Fibroblast of skin of left quadriceps (primary cell): ENCODE results near the gene CFAP100.
A peak's percentile ranks its signal among the peaks of the same experiment; 100 is the strongest.

Experiments
- DNase-seq, 2 experiments: peaks; one replicate each; pipeline ENCODE4 v3.0.0-alpha.2; 2013; ENCODE audit warnings: low read depth in 2 of 2

Gene CFAP100

DNA sequence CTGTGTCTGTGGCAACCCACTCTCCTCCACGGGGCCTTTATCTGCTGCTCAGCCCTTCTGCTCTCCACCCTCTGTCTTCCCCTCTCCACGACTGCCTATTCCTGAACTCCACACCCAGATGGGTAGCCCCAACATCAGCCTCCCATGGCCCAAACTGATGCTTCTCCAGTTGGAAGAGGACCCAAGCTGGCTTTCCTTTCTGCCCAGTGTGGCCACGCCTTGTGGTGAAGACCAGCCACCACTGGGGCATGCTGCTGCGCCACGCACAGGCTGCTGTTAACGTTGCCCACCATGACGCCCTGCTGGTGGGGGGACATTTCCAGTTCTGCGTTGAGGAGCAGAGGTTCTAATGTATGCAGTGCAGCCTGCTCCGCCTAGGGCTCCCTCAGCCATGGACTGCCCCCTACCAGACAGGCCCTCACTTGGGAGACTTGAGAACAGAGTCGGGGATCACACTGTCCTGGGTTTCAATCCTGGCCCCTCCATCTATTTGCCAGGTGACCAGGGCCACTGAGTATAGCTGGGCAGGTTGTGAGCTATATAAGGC, 26.9 kb downstream of the CFAP100 start:
- DNase-seq = no peak

DNA sequence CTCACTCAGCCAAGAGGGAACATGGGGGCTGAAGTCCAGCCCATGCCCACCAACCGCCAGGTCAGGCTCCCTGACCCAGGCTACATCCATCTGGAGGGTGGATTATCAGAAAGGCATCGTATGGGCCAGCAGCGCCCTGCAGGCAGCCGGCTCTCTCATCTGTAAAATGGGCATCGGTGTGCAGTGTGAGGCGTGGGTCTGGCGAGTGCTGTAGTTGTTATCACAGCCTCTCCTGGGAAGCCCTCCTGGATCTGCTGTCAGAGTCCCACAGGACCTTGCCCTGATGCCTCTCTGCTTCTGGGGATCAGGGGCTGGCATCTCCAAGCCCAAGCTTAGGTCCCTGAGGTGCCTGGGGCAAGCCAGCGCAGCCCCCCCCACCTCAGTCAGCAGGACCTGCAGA, 27.4 kb downstream of the CFAP100 start:
- no peak for DNase-seq

DNA sequence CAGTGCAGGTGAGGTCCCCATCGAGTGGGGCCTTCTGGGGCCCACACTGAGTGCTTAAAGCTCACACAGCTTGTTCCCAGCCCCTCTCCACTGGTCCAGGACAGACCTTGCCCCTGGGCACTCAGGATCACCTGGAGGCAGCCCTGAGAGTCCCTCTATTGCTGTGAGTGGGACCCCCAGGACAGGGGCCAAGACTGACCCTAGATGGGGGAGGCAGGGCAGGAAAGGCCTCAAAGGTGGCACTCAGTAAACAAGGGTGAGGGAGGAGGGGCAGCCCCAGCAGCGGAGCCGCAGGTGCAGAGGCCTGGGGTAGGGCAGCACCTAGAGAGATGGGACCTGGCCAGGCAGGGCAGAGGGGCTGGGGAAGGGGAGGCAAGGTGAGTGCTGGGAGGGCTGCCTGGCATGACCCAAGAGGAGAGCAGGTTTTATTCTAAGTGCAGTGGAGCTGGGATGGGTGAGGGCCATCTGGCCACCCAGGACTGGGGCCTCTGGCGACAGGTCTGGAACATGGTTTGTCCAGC, 27.9 kb downstream of the CFAP100 start:
- DNase-seq = no peak

DNA sequence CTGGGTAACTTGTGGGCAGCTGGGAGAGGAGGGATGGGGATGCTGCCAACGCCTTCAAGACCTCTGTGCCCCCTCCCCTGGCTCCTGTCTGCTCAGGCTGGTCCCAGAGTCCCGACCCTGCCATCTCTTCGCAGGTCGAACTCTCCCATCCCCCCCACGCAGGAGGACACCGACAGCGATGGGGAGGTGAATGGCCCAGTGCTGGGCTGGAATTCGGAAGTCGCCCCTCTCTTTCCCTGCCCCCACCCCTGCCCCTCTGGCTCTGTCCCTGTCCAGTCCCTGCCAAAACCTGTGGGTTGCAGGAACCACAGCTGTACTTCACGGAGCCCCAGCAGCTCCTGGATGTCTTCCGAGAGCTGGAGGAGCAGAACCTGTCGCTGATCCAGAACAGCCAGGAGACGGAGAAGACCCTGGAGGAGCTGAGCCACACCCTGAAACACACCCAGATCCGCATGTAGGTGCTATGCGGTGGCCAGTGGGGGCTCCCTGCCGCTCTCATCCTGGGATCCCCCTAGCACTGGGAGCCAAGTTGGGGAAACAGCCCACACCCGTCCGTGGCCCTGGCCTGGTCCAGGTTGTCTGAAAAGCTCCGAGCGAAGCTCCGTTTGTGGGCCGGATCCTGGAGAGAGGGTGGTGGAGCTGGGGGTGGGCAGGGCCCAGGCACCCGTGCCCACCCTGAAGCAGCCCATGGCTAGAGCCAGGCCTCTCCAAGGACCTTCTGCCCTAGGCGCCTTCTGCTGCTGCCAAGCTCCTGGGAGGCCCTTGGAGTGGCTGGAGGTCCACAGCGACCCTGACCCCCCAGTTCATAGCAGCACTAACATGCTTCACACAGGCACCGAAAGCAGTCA, 28.7 kb downstream of the CFAP100 start:
- DNase-seq = no peak

DNA sequence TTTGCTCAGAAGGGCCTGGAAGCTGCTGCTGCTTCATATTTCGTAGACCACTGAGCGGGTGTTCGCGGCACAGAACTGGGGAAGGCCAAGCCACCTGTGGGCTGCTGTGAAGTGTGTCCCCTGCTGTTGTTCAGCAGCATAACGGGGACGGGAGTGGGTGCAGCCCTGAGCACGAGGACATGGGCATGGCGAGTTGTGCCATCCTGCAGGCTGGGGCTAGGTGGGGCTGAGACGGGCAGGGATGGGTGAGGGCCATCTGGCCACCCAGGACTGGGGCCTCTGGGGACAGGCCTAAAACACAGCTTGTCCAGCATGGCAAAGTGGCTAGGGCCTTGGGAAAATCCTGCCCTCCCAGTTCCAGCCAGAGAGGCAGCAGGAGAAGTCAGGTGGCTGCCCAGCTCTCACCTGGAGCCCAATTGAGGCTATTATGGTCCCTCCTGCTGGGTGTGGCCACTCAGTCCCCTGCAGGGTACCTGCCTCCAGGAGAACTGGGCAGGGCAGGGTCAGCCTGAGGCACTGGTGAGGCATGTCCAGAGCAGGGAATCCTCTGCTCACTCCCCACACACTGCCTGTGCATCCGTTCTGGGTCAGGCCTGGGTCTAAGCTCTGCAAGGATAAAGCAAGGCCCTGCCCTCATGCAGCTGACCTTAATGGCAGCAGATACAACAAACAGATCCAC, 29.5 kb downstream of the CFAP100 start:
- DNase-seq = no peak

DNA sequence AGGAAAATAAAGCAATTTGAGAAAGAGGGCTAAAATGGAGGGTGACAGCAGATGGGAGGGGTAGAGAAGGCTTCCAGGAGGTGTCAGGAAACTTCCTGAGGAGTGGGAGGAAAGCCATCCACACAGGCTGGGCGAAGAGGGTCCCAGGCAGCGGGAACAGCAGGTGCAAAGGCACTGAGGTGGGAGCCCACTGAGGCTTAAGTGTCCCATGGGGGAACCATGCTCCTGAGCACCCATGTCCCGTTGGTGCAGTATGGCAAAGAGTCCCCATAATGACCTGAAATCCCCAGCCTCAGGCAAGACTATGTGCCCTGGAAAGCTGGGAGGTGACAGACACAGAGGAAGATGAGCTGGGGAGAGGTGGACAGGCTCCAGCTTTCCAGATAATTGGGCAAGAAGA, 30.0 kb downstream of the CFAP100 start:
- DNase-seq = no peak

DNA sequence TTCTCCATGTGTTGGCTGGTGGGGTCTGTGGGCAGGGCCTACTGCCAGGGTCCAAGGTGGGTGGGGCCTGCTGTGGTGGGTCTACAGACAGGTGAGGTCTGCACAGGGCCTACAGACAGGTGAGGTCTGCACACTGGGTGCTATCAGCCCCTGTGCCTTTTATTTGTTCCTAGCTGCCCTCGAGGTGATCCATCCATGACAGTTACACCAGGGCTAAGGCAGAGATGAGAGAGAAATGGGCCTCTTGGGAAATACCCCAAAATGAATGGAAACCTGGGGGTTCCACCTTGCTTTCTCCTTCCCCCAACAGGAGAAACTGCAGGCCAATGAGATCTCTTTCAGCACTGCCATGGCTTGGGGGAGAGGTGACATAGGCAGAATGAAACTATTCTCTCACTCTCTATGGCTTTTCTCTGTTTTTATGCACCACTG, 36.4 kb downstream of the CFAP100 start:
- no peak for DNase-seq

DNA sequence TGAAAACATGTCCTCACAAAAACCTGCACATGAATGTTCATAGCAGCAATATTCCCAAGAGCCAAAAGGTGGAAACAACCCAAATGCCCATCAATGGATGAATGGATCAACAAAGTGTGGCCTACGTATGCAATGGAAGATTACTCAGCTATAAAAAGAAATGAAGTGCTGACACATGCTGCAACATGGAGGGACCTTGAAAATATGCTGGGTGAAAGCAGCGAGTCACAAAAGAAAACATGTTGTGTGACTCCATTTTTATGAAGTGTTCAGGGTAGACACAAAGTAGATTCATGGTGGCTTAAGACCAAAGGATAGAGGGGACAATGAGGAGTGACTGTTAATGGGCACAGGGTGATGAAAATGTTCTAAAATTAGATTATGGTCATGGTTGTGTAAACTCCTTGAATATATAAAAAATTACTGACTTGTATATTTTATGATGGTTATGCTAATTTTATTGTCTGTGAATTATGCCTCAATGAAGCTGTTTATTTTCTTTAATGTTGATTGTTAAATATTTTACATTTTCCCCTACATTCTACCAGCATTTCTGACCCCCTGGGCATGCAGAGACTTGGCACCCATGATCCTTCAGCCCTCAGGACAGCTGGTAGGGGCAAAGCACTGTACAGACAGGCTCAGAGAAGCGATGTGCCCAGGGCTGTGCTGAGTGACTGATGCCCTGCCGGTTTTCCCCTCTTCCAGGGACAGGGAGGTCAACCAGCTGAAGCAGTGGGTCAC, 37.8 kb downstream of the CFAP100 start:
- peak; percentile 5 to 8 for DNase-seq

DNA sequence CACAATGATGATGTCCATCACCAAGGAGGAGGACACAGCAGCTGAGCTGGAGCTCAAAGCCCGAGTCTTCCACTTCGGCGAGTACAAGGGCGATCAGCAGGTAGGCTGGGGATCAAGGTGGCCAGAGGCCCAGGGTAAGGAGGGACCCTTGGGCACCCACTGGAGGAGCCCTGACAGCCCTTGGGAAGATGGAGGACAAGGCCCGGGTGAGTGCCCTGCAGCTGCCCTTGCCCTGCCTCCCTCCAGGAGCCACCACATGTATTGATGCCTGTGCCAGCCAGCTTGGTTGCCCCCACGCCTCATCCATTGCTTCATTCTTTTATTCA, 38.4 kb downstream of the CFAP100 start:
- DNase-seq = no peak

DNA sequence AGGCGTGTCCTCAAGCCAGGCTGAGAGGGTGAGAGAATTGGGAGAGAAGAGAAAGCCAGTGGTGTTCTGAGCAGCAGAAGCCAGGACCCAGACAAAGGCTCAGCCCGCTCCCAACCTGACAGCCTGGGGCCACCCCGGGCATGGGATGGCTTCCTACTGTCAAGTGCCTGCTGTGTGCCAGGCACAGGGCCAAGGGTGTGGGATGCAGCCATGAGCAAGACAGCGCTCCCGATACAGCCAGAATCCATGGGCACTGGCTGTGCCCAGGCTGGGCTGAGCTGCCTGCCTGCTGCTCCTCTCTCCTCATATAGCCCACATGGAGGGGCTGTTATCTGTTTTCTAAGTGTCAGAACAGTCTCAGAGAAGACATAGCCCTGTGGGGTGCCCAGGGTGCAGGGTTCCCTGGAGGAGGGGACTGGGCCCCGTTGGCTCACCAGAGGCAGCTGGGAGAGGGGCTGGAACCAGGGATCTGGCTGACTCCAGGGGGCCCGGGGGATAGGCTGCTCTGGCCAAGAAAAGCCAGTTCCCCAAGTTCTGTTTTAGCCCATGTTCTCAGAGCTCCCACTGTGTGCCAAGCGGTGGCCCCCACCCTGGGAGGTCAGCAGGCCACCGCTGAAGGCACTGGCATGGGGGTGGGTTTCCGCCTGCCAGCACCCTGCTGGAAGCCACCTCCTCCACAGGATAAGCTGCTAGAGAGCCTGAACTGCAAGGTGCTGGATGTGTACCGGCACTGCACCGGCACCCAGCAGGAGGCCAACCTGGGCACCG, 39.0 kb downstream of the CFAP100 start:
- no peak for DNase-seq

DNA sequence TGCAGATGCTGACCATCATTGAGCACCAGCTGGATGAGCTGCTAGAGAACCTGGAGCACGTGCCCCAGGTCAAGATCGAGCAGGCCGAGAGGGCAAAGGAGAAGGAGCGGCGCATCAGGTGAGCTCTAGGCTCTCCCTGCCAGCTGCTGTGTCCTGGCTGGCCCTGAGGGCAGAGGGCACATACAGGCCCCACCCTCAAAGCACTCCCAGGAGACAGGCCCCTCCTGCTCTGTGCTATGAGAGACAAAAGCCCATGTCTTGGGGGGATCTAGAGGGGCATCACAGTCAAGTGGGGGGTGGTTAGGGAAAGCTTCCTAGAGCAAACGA, 39.5 kb downstream of the CFAP100 start:
- DNase-seq = no peak

DNA sequence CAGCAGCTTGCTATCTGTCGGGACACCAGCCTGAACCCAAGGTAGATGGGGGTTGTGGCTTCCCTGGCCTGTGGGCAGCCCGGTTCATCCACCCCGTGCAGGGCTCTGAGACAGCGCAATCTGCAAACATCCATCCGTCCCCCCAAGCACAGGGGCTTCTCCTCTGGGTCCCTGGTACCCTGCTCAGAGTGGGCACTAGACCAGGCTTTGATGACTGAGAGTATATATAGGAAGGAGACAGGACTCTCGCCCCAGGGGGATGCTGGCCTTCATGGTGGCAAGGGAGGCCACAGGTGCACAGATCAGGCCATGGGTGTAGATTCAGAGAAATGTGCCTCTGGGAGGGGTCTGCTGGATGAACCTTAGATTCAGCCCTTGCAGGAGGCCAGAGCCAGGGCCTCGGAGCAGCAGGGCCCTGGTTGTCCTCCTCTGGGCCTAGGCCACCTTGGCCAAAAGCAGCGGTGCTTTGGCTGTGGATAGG, 40.3 kb downstream of the CFAP100 start:
- DNase-seq = no peak

DNA sequence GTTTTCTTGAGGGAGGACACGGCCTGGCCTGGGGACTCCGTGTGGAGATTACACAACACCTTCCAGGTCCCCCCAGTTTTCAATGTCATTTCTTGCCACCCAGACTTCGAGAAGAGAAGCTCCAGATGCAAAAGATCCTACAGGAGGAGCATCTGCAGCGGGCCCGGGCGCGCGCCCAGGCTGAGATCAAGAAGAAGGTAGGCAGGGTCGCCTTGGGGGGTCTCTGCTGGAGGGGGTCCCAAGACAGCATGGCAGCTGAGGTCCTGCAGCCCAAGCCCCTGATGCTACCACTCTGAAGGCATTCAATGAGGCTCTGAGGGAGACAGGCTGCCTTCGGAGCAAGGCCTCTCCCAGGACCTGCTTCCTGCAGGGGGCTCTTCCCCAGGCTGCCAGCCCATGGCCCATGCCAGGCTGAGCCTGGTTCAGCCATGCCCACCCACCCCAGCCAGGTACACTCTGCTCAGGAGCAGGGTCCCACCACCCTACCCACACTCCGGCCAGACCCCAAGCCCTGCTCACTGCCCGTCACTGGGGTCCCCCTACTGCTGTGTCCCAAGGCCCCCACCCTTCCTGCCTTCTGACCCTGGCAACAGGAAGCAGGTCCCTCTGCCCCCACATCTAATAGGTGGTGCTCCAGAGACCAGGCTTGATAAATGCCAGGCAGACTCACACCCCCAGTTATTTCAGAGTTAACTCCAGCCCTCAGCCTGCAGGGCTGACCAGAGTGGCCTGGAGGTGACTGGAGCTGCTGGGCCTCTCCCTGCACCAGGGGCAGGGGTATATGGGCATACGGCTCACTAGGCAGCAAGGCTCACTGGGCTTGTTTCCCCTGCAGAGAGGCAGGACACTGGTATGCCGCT, 41.0 kb downstream of the CFAP100 start:
- no peak for DNase-seq

DNA sequence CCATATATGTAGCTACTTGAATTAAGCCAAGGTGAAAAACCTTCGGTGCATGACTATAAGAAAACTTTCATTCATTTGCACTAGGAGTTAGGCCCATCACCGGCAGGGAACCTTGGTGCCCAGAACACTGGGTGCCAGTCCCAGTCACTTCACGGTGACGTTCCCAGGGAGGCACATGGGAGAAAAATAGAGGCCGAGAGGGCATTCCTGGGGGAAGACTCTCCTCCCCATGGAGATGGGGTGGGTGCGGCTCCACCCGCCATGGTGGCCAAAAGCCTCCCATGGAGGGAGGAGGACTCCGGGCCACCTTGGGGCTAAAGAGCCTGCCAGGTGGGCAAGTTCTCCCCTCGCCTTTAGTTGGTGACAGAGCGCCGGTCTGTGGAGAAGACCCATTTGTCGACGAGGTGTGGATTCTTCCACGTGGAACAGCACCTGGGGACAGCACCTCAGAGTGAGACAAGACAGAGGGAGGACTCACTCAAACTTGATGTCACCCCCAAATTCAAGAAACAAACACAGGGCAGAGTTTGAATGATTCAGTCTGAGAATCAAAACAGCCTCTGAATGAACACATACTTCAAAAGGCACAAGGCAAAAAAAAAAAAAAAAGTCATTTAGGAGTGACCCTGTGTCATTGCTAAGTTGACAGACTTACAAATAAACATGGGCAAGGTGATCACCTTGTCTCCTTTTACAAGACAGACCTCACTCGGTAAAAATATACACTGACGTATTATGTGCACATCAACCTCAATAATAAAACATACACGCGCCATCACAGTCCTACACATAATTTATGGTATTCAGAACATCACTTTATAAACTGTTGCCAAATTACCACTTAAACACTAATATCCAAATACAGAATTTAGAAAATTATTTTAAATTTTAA, 42.4 kb downstream of the CFAP100 start:
- DNase-seq = no peak

DNA sequence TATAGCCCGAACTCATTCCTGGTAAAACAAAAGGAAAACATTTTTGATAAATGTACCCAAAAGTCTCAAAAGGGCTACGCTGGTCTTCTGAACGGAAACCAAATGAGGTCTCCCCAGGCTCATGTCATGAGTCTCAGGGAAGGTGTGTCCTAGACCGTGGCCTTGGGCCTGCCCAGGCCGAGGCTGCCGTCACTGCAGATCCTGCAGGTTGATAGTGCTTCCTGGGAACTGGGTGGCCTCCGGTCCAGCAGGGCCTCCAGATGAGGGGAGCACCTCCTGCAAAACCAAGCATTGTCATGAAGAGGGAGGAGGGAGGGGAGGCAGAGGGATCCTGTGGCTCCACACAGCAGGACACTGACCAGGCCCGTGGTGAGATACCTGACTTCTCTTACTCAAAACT, 43.5 kb downstream of the CFAP100 start:
- DNase-seq = no peak

DNA sequence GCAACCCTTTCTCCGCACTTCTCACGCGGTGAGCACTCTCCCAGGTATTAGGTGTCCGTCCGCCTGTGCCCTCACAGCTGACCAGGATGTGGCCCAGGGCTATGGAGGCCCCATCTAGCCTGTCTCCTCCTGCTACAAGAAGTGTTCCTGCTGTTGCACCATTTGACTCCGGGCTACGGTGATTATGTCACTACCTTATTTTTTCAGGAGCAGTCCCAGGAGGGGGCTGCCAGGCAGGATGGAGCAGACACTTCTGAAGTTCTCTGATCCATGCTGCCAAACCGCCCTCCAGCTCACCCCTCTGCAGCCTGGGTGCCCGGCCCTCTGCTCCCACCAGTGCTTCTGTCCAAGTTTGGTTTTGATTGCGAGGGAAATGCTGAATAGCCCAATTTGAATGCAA, 44.0 kb downstream of the CFAP100 start:
- DNase-seq = no peak

DNA sequence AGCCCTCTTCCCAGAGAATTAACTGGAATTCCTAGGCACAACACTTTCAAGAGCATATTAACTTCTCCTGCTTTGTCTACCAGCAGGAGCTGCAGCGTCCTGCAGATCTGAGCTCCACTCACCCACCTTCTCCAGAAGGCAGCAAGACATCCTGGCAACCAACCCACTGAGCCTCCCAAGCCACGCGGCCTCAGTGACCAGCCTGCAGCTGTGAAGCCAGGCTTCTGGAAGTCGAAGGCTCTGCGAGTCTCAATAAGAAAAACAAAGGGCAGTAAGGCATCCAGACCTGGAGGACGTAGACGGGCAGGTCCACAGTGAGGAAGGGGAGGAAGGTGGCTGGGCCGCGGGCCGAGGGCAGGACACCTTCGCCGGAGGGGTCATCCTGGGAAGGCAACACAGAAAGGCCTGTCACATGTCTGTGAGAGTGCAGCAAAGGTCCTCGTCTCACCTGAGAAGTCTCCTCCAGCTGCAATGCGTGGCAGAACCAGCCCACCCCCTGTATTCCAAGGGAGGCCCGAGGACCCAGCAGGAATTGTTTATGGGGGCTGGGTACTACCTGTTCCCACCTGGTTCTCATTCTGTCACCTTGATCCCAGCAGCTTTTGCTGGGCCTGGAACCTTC, 44.7 kb downstream of the CFAP100 start:
- no peak for DNase-seq

DNA sequence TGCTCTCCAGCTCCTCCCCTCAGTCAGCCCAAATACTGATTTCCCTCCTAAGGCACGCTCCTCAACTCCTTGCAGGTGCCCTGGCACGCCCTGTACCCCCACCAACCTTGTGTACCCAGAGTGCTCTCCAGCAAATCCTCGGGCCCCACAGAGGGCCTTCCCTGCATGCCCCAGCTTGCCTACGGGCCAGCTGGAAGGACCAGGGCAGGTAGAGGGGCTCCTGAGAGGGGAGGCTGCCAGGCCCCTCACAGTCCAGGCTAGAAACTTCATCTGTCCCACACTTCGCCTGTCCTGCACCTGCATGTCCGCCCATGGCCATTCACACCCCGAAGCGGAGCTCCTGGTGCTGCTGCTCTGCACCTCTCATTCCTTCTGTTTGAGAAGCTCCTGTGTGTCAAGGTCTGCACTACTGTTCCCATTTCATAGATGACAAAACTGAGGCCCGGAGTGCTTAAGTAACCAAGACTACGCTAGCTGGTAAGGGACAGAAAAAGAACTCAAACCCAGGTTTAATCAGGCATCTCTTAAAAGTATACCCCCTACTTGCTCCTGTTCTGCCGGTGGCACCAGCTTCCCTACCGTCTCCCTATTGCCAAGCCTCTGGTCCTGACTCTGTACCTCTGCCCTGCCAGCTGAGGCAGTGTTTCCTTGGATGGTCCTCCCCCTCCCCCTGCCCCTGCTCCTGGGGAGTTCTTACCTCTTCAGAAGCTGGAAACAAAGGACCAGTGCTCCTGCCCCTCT, 45.4 kb downstream of the CFAP100 start:
- no peak for DNase-seq

DNA sequence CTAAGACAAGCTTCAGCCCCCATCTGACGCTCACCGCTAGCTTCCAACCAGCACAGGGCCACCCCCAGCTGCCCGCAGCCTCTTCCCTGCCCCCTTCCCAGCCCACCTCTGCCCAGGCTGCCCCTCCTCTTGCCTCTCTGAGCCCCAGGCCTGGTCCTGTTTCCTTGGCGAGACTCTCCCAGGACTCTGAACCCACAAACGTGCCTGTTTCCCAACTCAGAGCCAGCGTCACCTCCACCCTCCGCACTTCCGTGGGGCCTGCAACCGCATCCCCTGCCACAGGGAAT, 45.9 kb downstream of the CFAP100 start:
- no peak for DNase-seq
